Common myeloid progenitor, CD34-positive (primary cell): ENCODE results near the gene SLAMF9. TPM values are rescaled to one million over a fixed set of nuclear protein-coding genes. Genes with fewer than 3 reads are reported as not detected.

Experiments
- CTCF ChIA-PET: fragments of 350-600 bp; sonication (Branson Sonifier 250); formaldehyde crosslinking; loops from one replicate; lab custom pipeline; 2021; ENCODE audit warnings: antibody characterized with exemption; lab: Charles Lee
- POLR2A ChIA-PET: fragments of 350-600 bp; sonication (Branson Sonifier 250); formaldehyde crosslinking; loops from one replicate; lab custom pipeline; 2021; ENCODE audit warnings: antibody characterized with exemption; lab: Charles Lee
- DNase-seq, 3 donors: peaks; one replicate each; pipeline versions ENCODE4 v3.0.0 to v3.0.0-alpha.2; 2013
- H3K27ac ChIP-seq, 2 experiments: 1 replicate in 1 of 2; 2 replicates in 1 of 2; pipeline ENCODE4 v1.7.0; 2013; ENCODE audit warnings: inconsistent platforms in 2 of 2, low read length in 2 of 2, mild to moderate bottlenecking in 2 of 2, low read depth in 1 of 2, moderate library complexity in 1 of 2; ENCODE audit not compliant: severe bottlenecking in 2 of 2, insufficient read depth in 1 of 2, poor library complexity in 1 of 2
- H3K27me3 ChIP-seq, 5 experiments: replicated peaks in 2 of 5; 1 replicate in 3 of 5; 2 replicates in 2 of 5; pipeline versions ENCODE4 v1.6.1 to v1.7.0; 2013; ENCODE audit warnings: low read length in 4 of 5, mild to moderate bottlenecking in 2 of 5, moderate library complexity in 2 of 5, inconsistent platforms in 1 of 5; ENCODE audit not compliant: insufficient read depth in 5 of 5, control insufficient read depth in 4 of 5
- H3K36me3 ChIP-seq, 4 experiments: 1 replicate in 2 of 4; 2 replicates in 2 of 4; pipeline versions ENCODE4 v1.6.1 to v1.7.0; 2013; ENCODE audit warnings: low read length in 3 of 4, control low read depth in 1 of 4, mild to moderate bottlenecking in 1 of 4; ENCODE audit not compliant: control insufficient read depth in 4 of 4, insufficient read depth in 4 of 4
- H3K4me1 ChIP-seq, 4 experiments: 1 replicate in 3 of 4; 2 replicates in 1 of 4; pipeline versions ENCODE4 v1.6.1 to v1.7.1; 2013; ENCODE audit warnings: low read length in 3 of 4, mild to moderate bottlenecking in 3 of 4, control low read depth in 1 of 4, inconsistent platforms in 1 of 4, moderate library complexity in 1 of 4; ENCODE audit not compliant: control insufficient read depth in 4 of 4, insufficient read depth in 4 of 4; ENCODE audit errors: control extremely low read depth in 1 of 4
- H3K4me3 ChIP-seq, 7 experiments: 1 replicate in 4 of 7; 2 replicates in 3 of 7; pipeline versions ENCODE4 v1.5.1 to v1.7.0; 2013; ENCODE audit warnings: mild to moderate bottlenecking in 7 of 7, low read length in 6 of 7, moderate library complexity in 6 of 7, inconsistent platforms in 2 of 7, low read depth in 2 of 7, control low read depth in 1 of 7; ENCODE audit not compliant: insufficient read depth in 4 of 7, control insufficient read depth in 1 of 7; ENCODE audit errors: extremely low read depth in 1 of 7
- H3K9me3 ChIP-seq, 5 experiments: 1 replicate in 4 of 5; 2 replicates in 1 of 5; pipeline versions ENCODE4 v1.6.1 to v1.7.1; 2013; ENCODE audit warnings: low read length in 4 of 5, mild to moderate bottlenecking in 2 of 5, inconsistent platforms in 1 of 5, low read depth in 1 of 5, moderate library complexity in 1 of 5; ENCODE audit not compliant: control insufficient read depth in 4 of 5, insufficient read depth in 2 of 5; ENCODE audit errors: control extremely low read depth in 1 of 5
- WGBS: methylation state at CpG from one replicate; pipeline ENCODE4 v1.1.5; 2013; ENCODE audit not compliant: insufficient coverage; 5-methylcytosine and 5-hydroxymethylcytosine counted together
- polyA plus RNA-seq: library from polyadenylated mRNA; unstranded; fragments of 120-200 nt; gene quantifications from one replicate; pipeline ENCODE4 v1.2.1, GENCODE V29; 2013

Gene SLAMF9
- polyA plus RNA-seq: 0.28 TPM

- POLR2A ChIA-PET: no interaction called here
Observed at GRCh38 chr1:159953536-159954515, at the start of gene SLAMF9. SLAMF9 (minus strand) TSS chr1:159954237; CDS start chr1:159954137, 100 bp downstream.

GRCh38 chr1:160001440-160001839 is 47.4 kb upstream of the SLAMF9 start:
- 100% methylated on average over 1 of the region's 2 CpGs for WGBS

More at GRCh38 chr1:159953536-159954515, at the start of gene SLAMF9:
- DNase-seq: peak in 2 of 3 donors; percentile 17 to 44
- no peaks in the 10 kb centered on the region for H3K36me3 ChIP-seq
- H3K9me3 ChIP-seq: no peaks in the 10 kb centered on the region
- H3K4me3 ChIP-seq: no peak within 1 kb of the TSS
- peaks cover 0 to 7% (median 0%) of the 10 kb centered on the region in 5 experiments for H3K27me3 ChIP-seq
- 90% methylated on average over 10 of the region's 11 CpGs for WGBS
- H3K4me1 ChIP-seq: no peaks in the 10 kb centered on the region
- CTCF ChIA-PET: interaction anchor here (0.9 to 4.0 kb wide), 9 partner anchors 8 to 155 kb away, joined by 3 to 24 read pairs (median 5); partner anchors contain the start of gene IGSF9
- no peak within 1 kb of the TSS for H3K27ac ChIP-seq

GRCh38 chr1:159999204-159999603 is 45.2 kb upstream of the SLAMF9 start:
- Histone ChIP-seq H3K27me3 (peaks cover 0 to 5% (median 0%) of the 10 kb centered on the region in 5 experiments), H3K27ac (no peak overlapping the region), H3K4me1 (no peaks in the 10 kb centered on the region), H3K9me3 (no peaks in the 10 kb centered on the region), H3K36me3 (no peaks in the 10 kb centered on the region), H3K4me3 (no peak overlapping the region)
- POLR2A ChIA-PET: no interaction called here
- DNase-seq: no peak
- WGBS: 89% methylated on average over 3 of the region's 4 CpGs
- CTCF ChIA-PET: interaction anchor here (0.8 to 2.0 kb wide), 4 partner anchors 8 to 21 kb away, joined by 3 to 9 read pairs (median 3); no protein-coding TSS in a partner anchor

More at GRCh38 chr1:160001440-160001839, 47.4 kb upstream of the SLAMF9 start:
- no peak for DNase-seq
- ChIA-PET CTCF (interaction anchor here (1.1 to 2.6 kb wide), 8 partner anchors 8 to 109 kb away, joined by 3 to 7 read pairs (median 5); no protein-coding TSS in a partner anchor), POLR2A (no interaction called here)
- Histone ChIP-seq H3K36me3 (no peaks in the 10 kb centered on the region), H3K4me1 (no peaks in the 10 kb centered on the region), H3K27ac (no peak overlapping the region), H3K9me3 (no peaks in the 10 kb centered on the region), H3K4me3 (no peak overlapping the region), H3K27me3 (peaks cover 0 to 5% (median 0%) of the 10 kb centered on the region in 5 experiments)

GRCh38 chr1:159996653-159997052 is 42.6 kb upstream of the SLAMF9 start:
- Histone ChIP-seq H3K36me3 (no peaks in the 10 kb centered on the region), H3K4me3 (no peak overlapping the region), H3K9me3 (no peaks in the 10 kb centered on the region), H3K27me3 (peaks cover 0 to 5% (median 0%) of the 10 kb centered on the region in 5 experiments), H3K27ac (no peak overlapping the region), H3K4me1 (peaks cover 0 to 3% (median under 1%) of the 10 kb centered on the region in 4 experiments)
- ChIA-PET CTCF (no interaction called here), POLR2A (no interaction called here)
- DNase-seq: no peak

- no peak for DNase-seq
- Histone ChIP-seq H3K9me3 (no peaks in the 10 kb centered on the region), H3K36me3 (no peaks in the 10 kb centered on the region), H3K27ac (no peak overlapping the region), H3K27me3 (peaks cover 0 to 5% (median 0%) of the 10 kb centered on the region in 5 experiments), H3K4me1 (peaks cover 0 to 8% (median 6%) of the 10 kb centered on the region in 4 experiments), H3K4me3 (no peak overlapping the region)
- ChIA-PET CTCF (interaction anchor here (1.7 kb wide), 1 partner anchor 13 kb away, joined by 5 read pairs; no protein-coding TSS in a partner anchor), POLR2A (no interaction called here)
- 100% methylated on average over 2 of the region's 2 CpGs for WGBS
Observed at GRCh38 chr1:159994896-159995295, 40.9 kb upstream of the SLAMF9 start.

GRCh38 chr1:159993911-159994310 is 39.9 kb upstream of the SLAMF9 start:
- no CpG with 5 or more reads among the region's 2 CpGs for WGBS
- POLR2A ChIA-PET: no interaction called here
- peaks cover 0 to 8% (median 6%) of the 10 kb centered on the region in 4 experiments for H3K4me1 ChIP-seq
- CTCF ChIA-PET: interaction anchor here (1.6 to 1.7 kb wide), 3 partner anchors 8 to 13 kb away, joined by 4 to 5 read pairs (median 5); no protein-coding TSS in a partner anchor
- no peak overlapping the region for H3K4me3 ChIP-seq
- no peaks in the 10 kb centered on the region for H3K36me3 ChIP-seq
- peaks cover 0 to 4% (median 0%) of the 10 kb centered on the region in 5 experiments for H3K27me3 ChIP-seq
- DNase-seq: no peak
- H3K9me3 ChIP-seq: no peaks in the 10 kb centered on the region
- H3K27ac ChIP-seq: no peak overlapping the region
